Immature natural killer cell (primary cell): Measurements from ENCODE around the gene CXCL5. TPM values are rescaled to one million over a fixed set of nuclear protein-coding genes. Genes with fewer than 3 reads are reported as not detected.

Source experiments
- DNase-seq, 3 donors: peaks; one replicate each; pipeline ENCODE4 v3.0.0; 2022; ENCODE audit warnings: mixed read lengths in 1 of 3
- H3K27ac Mint-ChIP-seq, 6 donors: one replicate each; pipeline ENCODE4 v1.8.0; 2020; ENCODE audit warnings: mixed read lengths in 6 of 6, mild to moderate bottlenecking in 5 of 6, inconsistent platforms in 4 of 6, moderate library complexity in 3 of 6
- H3K27me3 Mint-ChIP-seq, 3 donors: one replicate each; pipeline ENCODE4 v1.8.0; 2020 to 2021; ENCODE audit warnings: low read depth in 3 of 3, mild to moderate bottlenecking in 3 of 3, mixed read lengths in 3 of 3, moderate library complexity in 3 of 3, inconsistent platforms in 1 of 3
- H3K36me3 Mint-ChIP-seq, 3 donors: one replicate each; pipeline ENCODE4 v1.8.0; 2020; ENCODE audit warnings: mixed read lengths in 3 of 3, inconsistent platforms in 2 of 3, mild to moderate bottlenecking in 2 of 3
- H3K4me1 Mint-ChIP-seq, 2 donors: one replicate each; pipeline ENCODE4 v1.8.0; 2020; ENCODE audit warnings: inconsistent platforms in 2 of 2, mild to moderate bottlenecking in 2 of 2, mixed read lengths in 2 of 2, moderate library complexity in 1 of 2
- H3K4me3 Mint-ChIP-seq, 5 donors: one replicate each; pipeline ENCODE4 v1.8.0; 2020; ENCODE audit warnings: mild to moderate bottlenecking in 5 of 5, mixed read lengths in 5 of 5, inconsistent platforms in 3 of 5, moderate library complexity in 3 of 5
- H3K9me3 Mint-ChIP-seq, 6 donors: one replicate each; pipeline ENCODE4 v1.8.0; 2020; ENCODE audit warnings: mild to moderate bottlenecking in 6 of 6, mixed read lengths in 6 of 6, inconsistent platforms in 4 of 6, moderate library complexity in 3 of 6
- polyA plus RNA-seq, 3 donors: library from polyadenylated mRNA; unstranded; fragments of 300-500 nt; fragmentation: Illumina TruSeq; gene quantifications; one replicate each; pipeline ENCODE4 v1.2.3, GENCODE V29; 2021

The CXCL5 gene
- polyA plus RNA-seq, 3 donors from 2014 or later: 0.41 to 0.76 TPM; not detected in 1

- Mint-ChIP-seq H3K9me3 (peaks cover 0 to 6% (median 0%) of the 10 kb centered on the region in 6 donors), H3K27me3 (peaks cover 0 to 2% (median 1%) of the 10 kb centered on the region in 3 donors), H3K36me3 (no peaks in the 10 kb centered on the region), H3K4me1 (no peaks in the 10 kb centered on the region), H3K27ac (no peak overlapping the region), H3K4me3 (no peak overlapping the region)
- no peak for DNase-seq
Measured at GRCh38 chr4:74032064-74032463, 33.6 kb upstream of the CXCL5 start.

DNA sequence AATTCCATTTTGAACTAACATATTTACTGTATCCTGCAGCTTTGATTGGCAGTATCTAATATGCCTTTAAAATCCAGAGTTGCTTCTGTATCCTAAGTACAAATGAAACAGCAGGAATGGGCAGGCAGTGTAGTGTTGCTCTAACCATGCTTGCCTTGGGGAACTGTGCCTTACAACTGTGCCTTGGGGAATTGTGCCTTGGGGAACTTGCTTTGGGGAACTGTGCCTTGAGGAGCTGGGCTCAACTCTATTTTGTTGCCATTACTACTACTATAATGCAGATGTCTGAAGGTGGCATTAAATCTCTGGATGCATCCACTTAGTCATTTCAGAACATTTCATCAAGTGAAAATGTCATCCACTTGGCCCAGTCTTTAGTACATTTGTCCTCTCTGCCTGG lies 33.1 kb upstream of the CXCL5 start:
- Mint-ChIP-seq H3K4me3 (no peak overlapping the region), H3K36me3 (no peaks in the 10 kb centered on the region), H3K9me3 (peaks cover 0 to 6% (median under 1%) of the 10 kb centered on the region in 6 donors), H3K27ac (no peak overlapping the region), H3K27me3 (peaks cover 0 to 2% (median 0%) of the 10 kb centered on the region in 3 donors), H3K4me1 (no peaks in the 10 kb centered on the region)
- no peak for DNase-seq

DNA sequence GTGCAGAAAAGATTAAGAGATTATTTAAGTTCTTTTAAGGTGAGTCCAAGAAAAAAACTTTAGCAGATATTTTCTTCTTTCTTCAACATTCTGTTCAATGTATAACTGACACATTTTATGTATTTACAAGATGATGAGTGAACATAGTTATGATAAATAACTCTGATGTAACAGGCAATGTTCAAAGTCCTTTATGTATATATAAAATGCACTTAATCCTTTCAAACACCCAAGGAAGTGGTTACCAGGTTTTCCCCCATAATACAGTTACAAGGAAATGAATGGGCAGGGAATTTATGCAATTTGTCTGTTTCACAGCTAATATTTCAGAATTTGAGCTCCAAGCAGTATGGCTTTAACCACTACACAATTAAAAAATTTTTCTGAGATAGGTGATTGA lies 31.8 kb upstream of the CXCL5 start:
- H3K36me3 Mint-ChIP-seq: no peaks in the 10 kb centered on the region
- no peaks in the 10 kb centered on the region for H3K4me1 Mint-ChIP-seq
- DNase-seq: no peak
- no peak overlapping the region for H3K4me3 Mint-ChIP-seq
- H3K9me3 Mint-ChIP-seq: peaks cover 0 to 10% (median 2%) of the 10 kb centered on the region in 6 donors
- no peak overlapping the region for H3K27ac Mint-ChIP-seq
- H3K27me3 Mint-ChIP-seq: peaks cover 0 to 2% (median 0%) of the 10 kb centered on the region in 3 donors

DNA sequence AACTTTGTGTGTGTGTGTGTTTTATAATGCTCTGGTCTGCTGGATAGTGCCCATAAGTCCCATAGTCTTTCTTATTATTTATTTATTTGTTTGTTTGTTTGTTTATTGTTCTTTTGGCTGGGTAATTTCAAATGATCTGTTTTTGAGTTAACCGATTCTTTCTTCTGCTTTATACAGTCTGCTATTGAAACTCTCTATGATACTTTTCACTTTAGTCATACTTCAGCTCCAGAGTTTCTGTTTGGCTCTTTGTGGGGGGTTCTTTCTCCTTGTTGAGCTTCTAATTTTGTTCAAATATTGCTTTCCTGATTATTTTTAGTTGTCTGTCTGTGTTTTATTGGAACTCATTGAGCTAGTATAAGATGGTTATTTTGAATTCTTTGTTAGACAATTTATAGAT lies 30.0 kb upstream of the CXCL5 start:
- H3K27ac Mint-ChIP-seq: no peak overlapping the region
- H3K4me1 Mint-ChIP-seq: no peaks in the 10 kb centered on the region
- no peak for DNase-seq
- H3K27me3 Mint-ChIP-seq: peaks cover 0 to 2% (median 0%) of the 10 kb centered on the region in 3 donors
- H3K36me3 Mint-ChIP-seq: peaks cover 0 to 4% (median 0%) of the 10 kb centered on the region in 3 donors
- no peak overlapping the region for H3K4me3 Mint-ChIP-seq
- H3K9me3 Mint-ChIP-seq: peaks cover 0 to 10% (median 2%) of the 10 kb centered on the region in 6 donors

- Mint-ChIP-seq H3K4me3 (no peak overlapping the region), H3K27me3 (peaks cover 0 to 2% (median 1%) of the 10 kb centered on the region in 3 donors), H3K4me1 (peaks cover 0 to 2% of the 10 kb centered on the region in 2 donors), H3K27ac (no peak overlapping the region), H3K36me3 (peaks cover 0 to 4% (median 0%) of the 10 kb centered on the region in 3 donors), H3K9me3 (peaks cover 0 to 10% (median 4%) of the 10 kb centered on the region in 6 donors)
- DNase-seq: no peak
Measured at GRCh38 chr4:74023709-74024108, 25.2 kb upstream of the CXCL5 start.

- peaks cover 3 to 12% of the 10 kb centered on the region in 2 donors for H3K4me1 Mint-ChIP-seq
- H3K27ac Mint-ChIP-seq: no peak overlapping the region
- H3K27me3 Mint-ChIP-seq: peaks cover 0 to 2% (median 2%) of the 10 kb centered on the region in 3 donors
- no peak overlapping the region for H3K4me3 Mint-ChIP-seq
- no peak for DNase-seq
- peaks cover 0 to 4% (median 0%) of the 10 kb centered on the region in 3 donors for H3K36me3 Mint-ChIP-seq
- H3K9me3 Mint-ChIP-seq: peaks cover 0 to 9% (median 2%) of the 10 kb centered on the region in 6 donors
Measured at GRCh38 chr4:74021601-74022000, 23.1 kb upstream of the CXCL5 start.

DNA sequence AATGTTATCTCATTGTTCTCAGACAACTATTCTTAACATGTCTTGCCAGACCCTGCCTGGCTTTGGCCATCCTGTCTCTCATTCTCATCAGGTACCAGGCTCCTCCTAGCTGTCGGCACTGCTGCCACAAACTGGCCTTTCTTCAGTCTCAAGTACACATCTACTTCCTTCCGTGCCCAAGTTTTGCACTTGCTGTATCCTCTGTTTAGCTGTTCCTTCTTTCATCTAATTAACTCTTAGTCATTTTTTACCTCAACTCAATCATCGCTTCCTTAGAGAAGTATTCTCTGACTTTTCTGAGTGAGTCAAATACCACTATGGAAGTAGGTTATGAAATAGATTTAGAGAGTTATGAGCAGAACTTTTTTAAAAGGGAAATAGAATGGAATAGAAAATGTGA lies 20.3 kb upstream of the CXCL5 start:
- Mint-ChIP-seq H3K36me3 (no peaks in the 10 kb centered on the region), H3K4me1 (peaks cover 17 to 20% of the 10 kb centered on the region in 2 donors), H3K27me3 (peaks cover 2 to 5% (median 2%) of the 10 kb centered on the region in 3 donors), H3K4me3 (no peak overlapping the region), H3K27ac (peak overlapping the region in 1 of 6 donors; percentile 20), H3K9me3 (peaks cover 0 to 5% (median under 1%) of the 10 kb centered on the region in 6 donors)
- no peak for DNase-seq

DNA sequence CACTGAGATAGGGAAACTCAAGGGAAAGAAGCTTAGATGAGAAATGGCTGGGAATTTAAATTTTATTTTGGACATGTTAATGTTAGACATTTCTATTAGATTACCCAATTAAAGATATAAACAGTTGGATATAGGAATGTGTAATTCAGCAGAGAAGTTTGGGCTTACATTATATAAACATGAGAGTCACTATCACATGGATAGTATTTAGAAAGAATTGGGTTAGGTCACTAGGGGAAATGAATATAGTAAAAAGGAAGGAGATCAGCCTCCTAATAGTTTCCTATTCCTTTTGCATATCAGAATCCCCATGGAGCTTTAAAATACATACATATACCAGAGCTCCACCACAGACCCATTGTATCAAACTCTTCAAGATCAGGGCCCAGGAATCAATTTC lies 19.6 kb upstream of the CXCL5 start:
- Mint-ChIP-seq H3K4me1 (peaks cover 17 to 20% of the 10 kb centered on the region in 2 donors), H3K27ac (no peak overlapping the region), H3K4me3 (no peak overlapping the region), H3K36me3 (no peaks in the 10 kb centered on the region), H3K9me3 (peaks cover 0 to 7% (median 3%) of the 10 kb centered on the region in 6 donors), H3K27me3 (peaks cover 2 to 6% (median 4%) of the 10 kb centered on the region in 3 donors)
- DNase-seq: no peak

GRCh38 chr4:74016068-74016467 lies 17.6 kb upstream of the CXCL5 start:
- peaks cover 2 to 5% (median 4%) of the 10 kb centered on the region in 3 donors for H3K27me3 Mint-ChIP-seq
- H3K27ac Mint-ChIP-seq: no peak overlapping the region
- peak in 1 of 3 donors; percentile 7 for DNase-seq
- H3K4me1 Mint-ChIP-seq: peaks cover 17 to 20% of the 10 kb centered on the region in 2 donors
- H3K36me3 Mint-ChIP-seq: no peaks in the 10 kb centered on the region
- H3K9me3 Mint-ChIP-seq: peaks cover 0 to 4% (median 2%) of the 10 kb centered on the region in 6 donors
- no peak overlapping the region for H3K4me3 Mint-ChIP-seq

- no peaks in the 10 kb centered on the region for H3K36me3 Mint-ChIP-seq
- no peak overlapping the region for H3K4me3 Mint-ChIP-seq
- DNase-seq: no peak
- peaks cover 2 to 4% (median 4%) of the 10 kb centered on the region in 3 donors for H3K27me3 Mint-ChIP-seq
- H3K4me1 Mint-ChIP-seq: peaks cover 17 to 20% of the 10 kb centered on the region in 2 donors
- H3K27ac Mint-ChIP-seq: no peak overlapping the region
- peaks cover 0 to 10% (median 2%) of the 10 kb centered on the region in 6 donors for H3K9me3 Mint-ChIP-seq
Measured at GRCh38 chr4:74015126-74015780, 16.8 kb upstream of the CXCL5 start.

DNA sequence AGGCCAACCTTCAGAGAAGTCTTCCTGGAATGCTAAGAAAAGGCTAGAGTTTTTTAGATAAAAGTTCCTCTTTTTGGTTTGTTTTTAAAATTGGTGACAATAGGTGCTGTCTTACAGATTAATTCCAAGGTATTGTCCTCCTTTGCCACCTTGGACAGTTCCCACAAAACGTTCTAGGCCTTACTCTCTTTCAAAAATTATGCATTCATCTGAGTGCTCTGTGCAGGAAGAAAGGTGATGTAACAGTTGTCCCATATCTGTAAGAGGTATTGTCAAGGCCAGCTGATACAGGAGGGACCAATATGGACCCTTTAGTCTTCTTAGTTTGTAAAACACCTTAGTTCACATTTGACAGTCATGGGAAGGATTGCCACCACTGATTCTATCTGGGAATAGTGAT lies 15.9 kb upstream of the CXCL5 start:
- Mint-ChIP-seq H3K36me3 (no peaks in the 10 kb centered on the region), H3K4me1 (peaks cover 17 to 20% of the 10 kb centered on the region in 2 donors), H3K27ac (no peak overlapping the region)

GRCh38 chr4:74013264-74013663 lies 14.8 kb upstream of the CXCL5 start:
- Mint-ChIP-seq H3K27ac (no peak overlapping the region), H3K36me3 (no peaks in the 10 kb centered on the region), H3K9me3 (peaks cover 0 to 10% (median 2%) of the 10 kb centered on the region in 6 donors), H3K4me3 (no peak overlapping the region), H3K27me3 (peaks cover 2 to 4% (median 4%) of the 10 kb centered on the region in 3 donors), H3K4me1 (peaks cover 15 to 17% of the 10 kb centered on the region in 2 donors)
- no peak for DNase-seq

More for the DNA sequence above, 15.9 kb upstream of the CXCL5 start:
- Mint-ChIP-seq H3K4me3 (no peak overlapping the region), H3K27me3 (peaks cover 2 to 4% (median 4%) of the 10 kb centered on the region in 3 donors), H3K9me3 (peaks cover 0 to 10% (median 2%) of the 10 kb centered on the region in 6 donors)
- DNase-seq: no peak

- Mint-ChIP-seq H3K4me1 (peaks cover 11 to 17% of the 10 kb centered on the region in 2 donors), H3K9me3 (peaks cover 0 to 10% (median 2%) of the 10 kb centered on the region in 6 donors)
Measured at GRCh38 chr4:74012130-74012529, 13.7 kb upstream of the CXCL5 start.

GRCh38 chr4:74009307-74009706 lies 10.8 kb upstream of the CXCL5 start:
- Mint-ChIP-seq H3K36me3 (no peaks in the 10 kb centered on the region), H3K4me3 (no peak overlapping the region), H3K27me3 (peaks cover 2 to 3% (median 2%) of the 10 kb centered on the region in 3 donors), H3K9me3 (peaks cover 0 to 10% (median 1%) of the 10 kb centered on the region in 6 donors), H3K4me1 (no peaks in the 10 kb centered on the region), H3K27ac (no peak overlapping the region)
- DNase-seq: no peak

More at GRCh38 chr4:74012130-74012529, 13.7 kb upstream of the CXCL5 start:
- Mint-ChIP-seq H3K27me3 (peaks cover 4% of the 10 kb centered on the region in 3 donors), H3K36me3 (no peaks in the 10 kb centered on the region), H3K4me3 (no peak overlapping the region), H3K27ac (no peak overlapping the region)
- DNase-seq: no peak
